ENCODE results near the gene MOXD1.
A peak's percentile ranks its signal among the peaks of the same experiment; 100 is the strongest.
"Not testable (repeated sequence)": the region's sequence is repeated elsewhere in the genome, so short reads cannot be mapped to it uniquely, and the experiment has no call there.

The MOXD1 gene

DNA sequence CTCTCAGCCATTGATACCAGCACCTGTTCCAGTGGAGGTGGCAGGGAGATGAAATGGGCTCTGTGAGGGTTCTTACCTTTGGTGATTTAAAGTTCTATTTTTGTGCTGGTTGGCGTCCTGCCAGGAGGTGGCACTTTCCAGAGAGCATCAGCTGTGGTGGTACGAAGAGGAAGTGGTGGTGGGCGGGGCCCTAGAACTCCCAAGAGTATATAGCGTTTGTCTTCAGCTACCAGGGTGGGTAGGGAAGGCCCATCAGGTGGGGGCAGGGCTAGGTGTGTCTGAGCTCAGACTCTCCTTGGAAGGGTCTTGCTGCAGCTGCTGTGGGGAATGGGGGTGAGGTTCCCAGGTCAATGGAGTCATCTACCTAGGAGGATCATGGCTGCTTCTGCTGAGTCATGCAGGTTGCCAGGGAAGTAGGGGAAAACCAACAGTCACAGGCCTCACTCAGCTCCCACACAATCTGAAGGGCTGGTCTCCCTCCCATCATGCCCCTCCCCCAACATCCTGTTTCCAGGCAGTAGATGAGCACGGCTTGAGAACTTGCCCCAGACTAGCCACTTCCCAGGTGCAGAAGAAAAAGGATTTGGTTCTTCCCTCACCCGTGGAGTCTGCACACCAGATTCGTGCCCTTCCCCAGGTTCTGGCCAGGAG is 46.6 kb downstream of the MOXD1 start:
- DNase-seq (ENCODE audit: low read depth), result peak; percentile 17

DNA sequence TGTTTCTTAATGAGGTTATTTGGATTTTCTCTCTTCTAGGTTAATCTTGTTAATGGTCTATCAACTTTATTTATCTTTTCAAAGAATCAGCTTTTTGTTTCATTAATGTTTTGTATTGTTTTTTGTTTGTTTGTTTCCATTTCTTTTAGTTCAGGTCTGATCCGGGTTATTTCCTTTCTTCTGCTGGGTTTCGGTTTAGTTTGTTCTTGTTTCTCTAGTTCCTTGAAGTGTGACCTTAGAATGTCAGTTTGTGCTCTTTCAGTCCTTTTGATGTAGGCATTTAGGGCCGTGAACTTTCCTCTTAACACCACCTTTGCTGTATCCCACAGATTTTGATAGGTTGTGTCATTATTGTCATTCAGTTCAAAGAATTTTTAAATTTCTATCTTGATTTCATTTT is 49.3 kb downstream of the MOXD1 start:
- DNase-seq (ENCODE audit: low read depth), result not testable (repeated sequence)

DNA sequence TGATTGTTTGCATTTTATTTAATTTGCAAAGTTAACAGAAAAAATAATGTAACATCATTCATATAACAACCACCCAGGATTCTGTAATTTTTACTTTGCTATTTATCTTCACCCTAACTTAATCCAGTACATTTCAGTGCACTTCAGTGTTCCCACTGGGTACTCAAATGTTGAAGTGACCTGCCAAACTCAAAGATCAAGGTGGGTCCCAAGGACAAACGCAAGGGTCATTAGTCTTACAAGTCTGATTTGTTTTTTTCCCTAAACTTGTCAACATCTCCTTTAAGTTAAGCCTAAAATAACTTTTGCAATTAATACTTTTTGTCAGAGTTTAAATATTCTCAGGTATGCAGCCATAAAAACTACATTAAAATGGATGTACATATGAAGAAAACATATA is 53.0 kb downstream of the MOXD1 start:
- no peak for DNase-seq (ENCODE audit: low read depth)

DNA sequence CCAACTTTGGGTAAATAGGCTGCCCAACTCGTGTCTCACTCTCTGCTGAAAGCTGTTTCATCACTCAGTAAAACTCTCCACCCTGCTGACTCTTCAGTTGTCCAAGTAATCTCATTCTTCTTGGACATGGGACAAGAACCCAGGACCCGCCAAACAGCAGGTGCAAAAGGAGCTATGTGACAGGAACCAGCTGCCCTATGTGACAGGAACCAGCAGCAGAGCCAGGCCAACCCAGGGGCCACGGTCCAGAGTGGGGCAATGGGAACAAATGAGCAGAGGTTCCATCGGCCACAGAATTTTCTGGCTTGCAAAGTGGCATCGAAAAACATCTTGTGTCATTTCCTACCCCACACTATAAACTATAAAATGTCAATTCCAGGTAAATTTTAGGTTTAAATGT is 56.5 kb downstream of the MOXD1 start:
- DNase-seq (ENCODE audit: low read depth), result no peak

DNA sequence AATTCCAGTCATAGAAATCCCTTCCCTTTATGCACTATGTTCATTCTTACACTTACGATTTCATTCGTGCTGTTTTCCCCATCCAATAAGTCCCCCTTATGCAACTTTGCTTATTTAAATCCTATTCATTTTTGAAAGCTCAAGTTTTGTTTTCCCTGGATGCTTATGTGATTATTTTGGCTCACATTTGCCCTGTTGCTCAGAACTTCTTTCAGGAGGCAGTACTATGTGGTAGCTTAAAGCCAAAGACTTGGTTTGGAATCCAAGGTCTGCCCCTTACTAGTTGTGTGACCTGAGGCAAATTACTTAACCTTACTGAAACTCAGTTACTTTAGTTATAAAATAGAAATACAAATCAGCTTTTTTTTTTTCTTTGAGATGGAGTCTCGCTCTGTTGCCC is 59.6 kb downstream of the MOXD1 start:
- DNase-seq (ENCODE audit: low read depth), result no peak

DNA sequence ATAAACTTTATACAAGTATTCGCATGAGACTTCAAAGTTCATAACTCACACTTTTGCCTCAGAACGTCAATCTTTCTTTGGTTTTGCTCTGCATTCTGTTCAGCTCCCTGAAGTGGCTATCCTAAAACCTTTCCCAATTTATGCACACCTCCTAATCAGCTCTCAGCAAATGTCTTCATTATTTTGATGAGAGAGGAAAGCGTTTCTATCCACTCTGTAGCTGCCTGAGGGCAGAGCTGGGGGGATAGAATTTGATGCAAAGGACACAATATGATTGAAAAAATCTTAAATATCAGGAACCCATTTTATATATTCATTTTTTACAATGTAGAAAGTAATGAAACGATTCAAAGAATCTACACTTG is 66.8 kb downstream of the MOXD1 start:
- DNase-seq (ENCODE audit: low read depth), result no peak

DNA sequence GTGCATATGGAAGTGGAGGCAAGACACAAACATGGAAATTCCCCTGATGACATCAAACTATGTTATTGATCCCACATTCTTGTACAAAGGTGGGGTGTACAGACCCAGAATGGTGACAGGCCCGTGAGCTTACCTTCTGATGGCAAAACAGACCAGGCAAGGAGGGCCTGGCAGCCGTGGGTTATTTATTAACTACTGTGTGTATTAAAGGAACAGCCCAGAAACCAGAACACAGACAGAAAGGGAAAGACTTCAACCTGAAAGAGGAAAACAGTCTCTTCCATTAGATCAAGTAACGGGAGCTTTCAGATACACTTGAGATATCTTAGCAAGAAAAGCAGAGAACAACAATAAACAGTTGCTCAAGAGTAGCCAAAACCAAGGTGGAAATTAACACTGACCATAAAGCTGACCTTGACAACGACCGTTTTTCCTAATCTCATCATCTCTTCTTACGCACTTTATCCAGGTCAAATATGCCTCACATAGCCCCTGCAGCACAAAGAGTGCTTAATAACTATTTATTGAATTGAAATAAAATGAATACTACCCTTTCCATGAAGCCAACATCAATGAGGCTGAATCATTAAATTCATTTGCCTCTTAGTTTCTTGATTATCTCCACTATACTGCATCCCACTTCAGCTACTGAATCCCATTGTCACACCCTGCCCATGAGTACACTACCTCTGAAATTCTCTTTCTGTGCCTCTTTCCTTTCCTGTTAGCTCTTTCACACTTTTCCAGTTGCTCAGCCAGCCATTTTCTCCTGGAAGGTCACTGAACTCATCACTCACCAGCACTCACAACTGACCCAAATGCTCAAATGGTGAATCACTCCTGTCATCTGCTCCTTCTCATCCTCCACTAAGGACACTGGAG is 67.4 kb downstream of the MOXD1 start:
- DNase-seq (ENCODE audit: low read depth), result no peak

DNA sequence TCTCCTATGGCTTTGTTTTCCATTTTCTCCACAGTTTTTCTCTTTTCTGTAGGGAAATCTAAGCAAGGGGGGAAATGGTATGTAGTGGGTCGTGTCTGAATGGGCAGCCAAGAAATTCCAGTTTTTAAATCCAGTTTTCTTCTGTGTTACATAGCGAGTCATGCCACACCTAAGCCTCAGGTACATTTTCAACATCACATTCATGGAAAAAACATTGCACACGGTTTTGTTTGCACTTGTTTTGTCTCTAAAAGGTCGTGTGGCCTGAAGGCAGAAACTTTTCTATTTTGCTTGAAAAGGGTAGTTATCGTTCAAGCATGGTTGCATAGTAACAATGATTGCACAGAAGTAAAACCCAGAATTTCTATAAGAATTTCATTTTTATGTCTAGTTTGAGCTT is 70.5 kb downstream of the MOXD1 start:
- DNase-seq (ENCODE audit: low read depth), result no peak

DNA sequence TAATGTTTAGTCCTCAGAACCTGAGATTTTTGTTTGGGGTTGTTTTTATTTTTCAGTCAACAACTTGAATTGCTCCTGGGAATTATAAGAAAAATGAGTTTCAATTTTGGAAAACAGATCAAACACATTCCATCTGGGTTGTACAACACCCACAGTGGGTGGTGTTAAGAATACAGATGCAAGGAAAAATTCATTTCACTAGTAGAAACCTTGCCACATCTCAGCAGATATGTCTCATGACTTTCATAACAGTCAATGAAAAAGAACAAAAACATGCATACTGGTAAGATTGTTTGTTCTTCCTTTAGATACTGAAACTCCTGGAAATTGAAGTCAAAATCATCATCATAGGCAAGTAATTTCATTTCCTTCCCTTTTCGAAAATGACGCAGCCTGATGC is 78.9 kb downstream of the MOXD1 start:
- no peak for DNase-seq (ENCODE audit: low read depth)

DNA sequence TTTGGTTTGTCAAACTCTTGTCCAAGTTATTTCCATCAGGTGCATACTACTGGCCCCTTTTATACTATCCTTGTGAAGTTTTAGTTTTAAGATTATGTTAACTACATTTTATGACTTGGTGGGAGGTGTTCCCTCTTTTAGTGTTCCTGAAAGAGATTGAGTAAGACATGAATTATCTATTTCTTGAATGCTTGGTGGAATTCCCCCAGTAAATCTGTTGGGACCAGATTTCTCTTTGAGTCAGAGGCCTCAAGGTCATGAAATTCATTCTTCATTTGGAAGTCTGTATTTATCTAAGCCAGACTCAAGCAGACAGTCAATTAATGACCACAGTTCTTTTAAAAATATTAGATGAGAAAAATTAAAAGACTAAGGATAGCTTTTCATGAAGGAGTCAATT is 81.3 kb downstream of the MOXD1 start:
- no peak for DNase-seq (ENCODE audit: low read depth)

DNA sequence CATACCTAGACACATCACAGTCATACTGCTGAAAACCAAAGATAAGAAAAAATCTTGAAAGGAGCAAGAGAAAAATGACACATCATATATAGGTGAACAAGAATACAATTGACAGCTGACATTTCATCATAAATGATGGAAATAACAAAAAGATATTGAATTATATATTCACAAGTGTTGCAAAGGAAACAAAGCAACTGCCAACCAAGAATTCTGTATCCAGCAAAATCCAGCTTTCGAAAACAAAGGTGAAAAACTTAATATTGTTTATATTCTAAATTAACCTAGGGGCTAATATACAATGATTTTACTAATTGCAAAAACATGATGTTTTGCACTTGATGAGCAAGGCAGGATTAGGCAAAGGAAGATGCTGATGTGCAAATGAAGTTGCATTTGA is 84.3 kb downstream of the MOXD1 start:
- DNase-seq (ENCODE audit: low read depth), result no peak

DNA sequence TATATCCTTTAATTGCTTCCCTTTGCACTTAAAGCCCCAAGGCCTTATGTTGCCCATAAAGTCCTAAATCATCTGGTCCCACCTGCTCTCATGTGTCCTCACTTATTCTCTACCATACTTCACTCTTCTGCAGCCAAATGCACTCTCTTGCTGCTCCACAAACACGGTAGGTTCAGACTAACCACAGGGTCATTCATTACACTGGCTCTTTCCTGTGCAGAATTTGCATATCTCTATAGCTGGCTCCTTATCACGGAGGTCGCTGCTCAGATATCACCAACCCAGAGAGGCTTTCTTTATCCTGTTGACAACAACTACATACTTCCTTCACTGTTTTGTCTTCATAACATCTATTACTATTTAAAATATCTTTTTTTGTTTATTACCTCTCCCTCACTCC is 86.8 kb downstream of the MOXD1 start:
- DNase-seq (ENCODE audit: low read depth), result no peak

DNA sequence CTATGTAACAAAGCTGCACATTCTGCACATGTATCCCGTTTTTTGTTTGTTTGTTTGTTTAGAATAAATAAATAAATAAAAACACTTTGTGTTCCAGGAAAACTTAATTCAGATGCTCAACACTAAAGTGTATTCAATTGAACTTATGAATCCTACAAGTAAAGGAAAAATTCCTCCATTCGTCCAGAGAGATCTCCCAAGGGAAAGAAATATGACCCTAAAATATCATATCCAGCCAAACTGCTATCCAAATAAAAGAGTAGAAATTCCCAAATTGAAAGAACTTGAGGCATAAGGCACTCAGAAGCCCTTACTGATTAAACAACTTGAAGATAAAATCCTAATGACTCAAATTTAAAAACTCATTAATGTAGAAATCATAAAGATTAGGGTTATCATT is 90.4 kb downstream of the MOXD1 start:
- no peak for DNase-seq (ENCODE audit: low read depth)

DNA sequence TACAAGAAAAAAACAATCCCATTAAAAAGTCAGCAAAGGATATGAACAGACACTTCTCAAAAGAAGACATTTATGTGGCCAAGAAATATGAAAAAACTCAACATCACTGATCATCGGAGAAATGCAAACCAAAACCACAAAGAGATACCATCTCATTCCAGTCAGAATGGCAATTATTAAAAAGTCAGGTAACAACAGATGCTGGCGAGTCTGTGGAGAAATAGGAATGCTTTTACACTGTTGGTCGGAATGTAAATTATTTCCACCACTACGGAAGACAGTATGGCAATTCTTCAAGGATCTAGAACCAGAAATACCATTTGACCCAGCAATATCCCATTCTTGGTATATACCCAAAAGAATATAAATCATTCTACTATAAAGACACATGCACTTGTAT is 91.1 kb downstream of the MOXD1 start:
- DNase-seq (ENCODE audit: low read depth), result not testable (repeated sequence)

DNA sequence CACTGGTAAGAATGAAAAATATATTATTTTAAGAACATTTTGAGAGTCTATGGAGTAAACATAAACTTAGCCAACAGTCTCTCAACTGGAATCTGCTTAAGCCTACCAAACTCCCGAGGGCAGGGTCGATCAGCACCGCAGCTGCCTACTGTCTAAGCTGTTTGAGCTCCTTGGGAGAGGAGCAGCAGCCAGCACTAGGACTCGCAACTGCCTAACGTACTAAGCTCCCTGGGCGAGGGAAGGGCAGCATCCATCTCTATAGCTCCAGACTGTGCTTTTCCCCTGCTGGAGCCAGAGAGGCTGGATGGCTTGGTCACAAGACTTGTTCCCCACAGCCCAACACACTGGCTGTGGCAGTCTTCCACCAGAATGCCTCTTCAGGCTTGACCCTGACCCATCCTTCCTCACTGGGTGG is 96.4 kb downstream of the MOXD1 start:
- DNase-seq (ENCODE audit: low read depth), result no peak

DNA sequence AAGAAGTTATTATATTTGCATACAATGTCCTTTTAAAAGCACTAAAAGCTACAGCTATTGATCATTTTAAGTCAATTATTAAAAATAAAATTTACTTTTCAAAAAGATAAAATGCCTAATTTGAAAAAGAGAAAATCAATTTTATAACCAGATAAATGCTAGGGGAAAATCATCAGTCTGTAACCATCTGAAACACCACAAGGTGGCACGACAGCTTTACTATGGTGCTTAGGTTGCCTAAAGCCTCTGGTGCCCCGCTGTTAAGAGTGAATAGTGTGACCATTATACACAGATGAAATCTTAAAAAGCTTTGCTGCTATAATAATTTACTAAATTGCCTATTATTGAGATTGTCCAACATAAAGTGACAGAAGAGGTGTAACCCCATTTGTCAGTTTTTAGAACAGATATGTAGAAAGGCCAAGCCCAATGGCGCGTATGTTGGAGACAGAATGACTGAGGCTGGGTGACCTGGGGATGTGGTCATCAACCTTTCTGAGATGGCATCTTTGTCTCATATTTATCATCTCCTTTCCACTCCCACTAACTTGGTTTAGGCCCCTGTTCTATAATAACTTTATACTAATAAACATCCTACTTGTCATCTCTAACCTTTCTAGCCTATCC is 100.8 kb downstream of the MOXD1 start:
- DNase-seq (ENCODE audit: low read depth), result no peak

DNA sequence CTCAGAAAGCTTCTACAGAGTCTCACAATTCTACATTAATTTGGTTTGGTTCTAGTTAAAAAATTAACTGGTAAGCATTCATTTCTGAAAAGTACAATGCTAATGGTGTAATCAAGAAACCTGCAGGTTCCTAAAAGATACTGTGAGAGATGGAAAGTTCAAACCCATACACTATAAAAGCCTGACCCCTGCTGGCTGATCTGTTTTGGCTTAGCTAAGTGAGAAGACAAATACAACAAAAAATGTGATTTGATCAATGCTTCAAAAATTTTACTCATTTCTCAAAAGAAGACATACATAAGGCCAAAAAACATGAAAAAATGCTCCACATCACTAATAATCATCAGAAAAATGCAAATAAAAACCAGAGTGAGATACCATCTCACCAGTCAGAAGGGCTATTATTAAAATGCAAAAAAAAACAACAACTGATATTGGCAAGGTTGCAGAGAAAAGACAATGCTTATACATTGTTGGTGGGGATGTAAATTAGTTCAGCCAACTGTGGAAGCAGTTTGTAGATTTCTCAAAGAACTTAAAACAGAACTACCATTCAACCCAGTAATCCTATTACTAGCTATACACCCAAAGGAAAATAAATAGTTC is 102.8 kb downstream of the MOXD1 start:
- no peak for DNase-seq (ENCODE audit: low read depth)

DNA sequence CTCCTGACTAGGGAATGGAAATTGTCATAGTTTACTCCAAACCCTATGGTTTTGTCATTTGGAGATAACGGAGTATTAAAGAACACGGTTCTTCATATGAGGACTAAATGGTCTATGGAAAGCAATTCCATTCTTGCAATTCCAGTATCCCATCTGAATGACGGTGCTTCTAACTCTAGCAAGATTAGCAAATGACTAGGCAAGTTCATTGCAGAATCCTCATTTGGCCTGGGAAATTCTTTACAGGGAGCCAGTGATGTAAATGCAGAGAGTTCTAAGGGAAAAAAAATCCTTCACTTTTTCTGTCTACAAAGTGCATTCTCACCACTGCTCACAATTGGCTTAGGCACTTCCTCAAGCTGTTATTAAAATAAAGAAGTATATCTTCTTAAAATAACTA is 111.5 kb downstream of the MOXD1 start:
- DNase-seq (ENCODE audit: low read depth), result no peak

DNA sequence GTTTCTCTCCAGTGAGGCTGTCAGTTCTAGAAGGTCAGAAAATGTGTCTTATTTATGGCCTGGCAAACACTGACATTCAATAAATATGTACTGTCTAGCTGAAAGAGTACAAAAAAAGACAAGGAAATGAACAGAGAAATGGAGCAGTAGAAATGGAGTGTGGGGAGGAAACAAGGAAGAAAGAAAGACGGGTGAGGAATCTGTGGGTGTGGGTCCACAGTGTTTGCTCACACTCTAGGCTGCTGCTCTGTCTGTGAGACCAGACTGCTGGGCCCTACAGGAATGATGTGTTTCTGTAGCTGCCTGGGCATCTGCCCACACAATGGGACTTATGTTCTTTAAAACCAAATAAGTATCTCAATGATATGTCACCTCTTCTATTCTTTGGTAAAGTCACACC is 114.2 kb downstream of the MOXD1 start:
- no peak for DNase-seq (ENCODE audit: low read depth)

DNA sequence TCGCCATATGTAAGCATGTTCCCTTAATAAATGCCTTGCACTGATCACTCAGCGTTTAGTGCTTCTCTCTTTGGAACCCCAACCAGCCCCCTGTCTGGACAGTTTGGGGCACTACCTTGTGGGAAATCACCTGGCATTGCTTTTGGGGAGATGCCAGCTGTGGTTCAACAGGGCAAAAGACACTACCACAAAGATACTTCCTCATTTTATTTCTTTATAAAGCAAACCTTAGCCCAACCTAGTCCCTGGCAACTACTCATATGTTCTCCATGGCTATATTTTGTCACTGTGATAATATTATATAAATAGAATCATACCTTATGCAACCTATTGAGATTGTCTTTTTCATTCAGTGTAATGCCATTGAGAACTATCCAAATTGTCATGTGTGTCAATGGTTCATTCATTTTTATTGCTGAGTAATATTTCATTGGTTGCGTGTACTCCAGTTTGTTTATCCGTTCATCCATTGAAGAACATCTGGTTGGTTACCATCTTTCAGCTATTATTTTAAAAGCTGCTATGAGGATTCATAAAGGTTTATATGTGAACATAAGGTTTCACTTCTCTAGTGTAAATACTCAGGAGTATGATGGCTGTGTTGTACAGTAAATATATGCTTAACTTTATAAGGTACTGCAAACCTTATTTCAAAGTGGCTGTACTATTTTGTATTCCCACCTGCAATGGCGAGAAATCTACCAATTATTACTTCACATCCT is 114.8 kb downstream of the MOXD1 start:
- no peak for DNase-seq (ENCODE audit: low read depth)

DNA sequence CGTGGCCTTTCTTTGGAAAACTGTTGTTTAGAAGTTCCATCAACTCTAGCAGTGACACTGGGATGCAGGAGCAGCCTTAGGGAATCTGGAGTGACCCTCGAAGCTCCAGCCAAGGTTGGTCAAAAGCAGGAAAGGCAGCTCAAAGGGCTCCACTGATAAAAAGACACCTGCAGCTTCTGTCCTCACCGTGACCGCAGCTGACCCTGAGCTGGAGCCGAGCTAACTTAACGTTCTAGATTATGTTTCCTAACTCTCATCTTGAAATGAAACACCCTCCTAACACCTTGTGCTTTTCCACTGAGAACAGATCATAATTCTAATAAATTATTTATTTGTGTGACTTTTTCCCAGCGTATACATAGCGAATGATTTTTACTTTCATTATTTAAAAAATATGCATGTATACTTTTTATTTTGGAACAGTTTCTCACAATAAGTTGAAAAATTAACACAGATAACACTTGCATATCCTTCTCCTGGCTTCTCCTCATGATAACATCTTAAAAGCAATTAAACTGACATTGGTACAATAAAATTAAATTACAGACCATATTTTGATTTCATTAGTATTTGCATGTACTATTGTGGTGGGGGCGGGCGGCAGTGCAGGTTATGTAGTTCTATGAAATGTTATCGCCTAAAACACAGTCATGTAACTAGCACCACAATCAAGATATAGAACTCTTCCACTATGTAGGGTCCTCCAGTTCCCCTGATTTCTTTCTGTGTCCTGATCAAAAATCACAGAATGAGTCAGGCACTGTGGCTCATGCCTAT is 116.1 kb downstream of the MOXD1 start:
- no peak for DNase-seq (ENCODE audit: low read depth)

Data from stimulated activated CD8-positive, alpha-beta memory T cell treated with anti-CD3 and anti-CD28 coated beads, Interleukin-12 subunit alpha, Interleukin-12 subunit beta, amount 100 ng/mL, for 4 hours (primary cell).